K562 (cell line): ENCODE results near the gene SLC28A1. TPM values are rescaled to one million over a fixed set of nuclear protein-coding genes. Genes with fewer than 3 reads are reported as not detected.

ENCODE experiments used
- ARID3A ChIP-seq: IDR thresholded peaks from 2 replicates; pipeline ENCODE4 v1.6.1; 2012; ENCODE audit warnings: low read depth, low read length, improper control_type of control experiment, borderline replicate concordance
- ASH1L ChIP-seq: fragments of 450-650 bp; IDR thresholded peaks from 2 replicates; pipeline ENCODE4 v1.6.1; 2018; ENCODE audit warnings: borderline replicate concordance, mild to moderate bottlenecking, low read depth; ENCODE audit not compliant: partially characterized antibody
- ATF3 ChIP-seq, 2 experiments: fragments of 450-650 bp in 1 of 2; sonication (generic) in 1 of 2; formaldehyde crosslinking in 1 of 2; IDR thresholded peaks in 1 of 2; conservative IDR thresholded peaks in 1 of 2; 2 replicates each; pipeline versions ENCODE4 v1.6.1 to v1.8.1; 2016 to 2023; ENCODE audit warnings: mild to moderate bottlenecking in 2 of 2, moderate library complexity in 2 of 2, inconsistent platforms in 1 of 2, missing genetic modification reagents in 1 of 2
- CBFA2T2 ChIP-seq: fragments of 450-650 bp; conservative IDR thresholded peaks from 2 replicates; pipeline ENCODE4 v1.6.1; 2017; ENCODE audit warnings: mild to moderate bottlenecking
- CBFA2T3 ChIP-seq: fragments of 450-650 bp; IDR thresholded peaks from 2 replicates; pipeline ENCODE4 v1.6.1; 2017
- CHD4 ChIP-seq: fragments of 200-600 bp; sonication (generic); IDR thresholded peaks from 3 replicates; pipeline ENCODE4 v1.6.1; 2012; ENCODE audit warnings: low read depth, mild to moderate bottlenecking, mixed read lengths, low read length, inconsistent platforms; ENCODE audit not compliant: insufficient read depth, insufficient replicate concordance, poor library complexity, severe bottlenecking
- CSDE1 ChIP-seq, 2 experiments: fragments of 450-650 bp; IDR thresholded peaks; 2 replicates each; pipeline ENCODE4 v1.6.1; 2016; ENCODE audit warnings: mild to moderate bottlenecking in 1 of 2
- ETS1 ChIP-seq: conservative IDR thresholded peaks from 2 replicates; pipeline ENCODE4 v1.6.1; 2011; ENCODE audit warnings: low read depth, mild to moderate bottlenecking, low read length; ENCODE audit not compliant: control insufficient read depth
- HMG20B ChIP-seq: fragments of 250-450 bp; sonication (Bioruptor Pico); IDR thresholded peaks from 2 replicates; pipeline ENCODE4 v1.5.0; 2021; ENCODE audit warnings: mild to moderate bottlenecking
- KDM1A ChIP-seq, 2 experiments: fragments of 450-650 bp; IDR thresholded peaks; 2 replicates each; pipeline ENCODE4 v1.6.1; 2016; ENCODE audit warnings: mild to moderate bottlenecking in 2 of 2
- MAFF ChIP-seq: IDR thresholded peaks from 2 replicates; pipeline ENCODE4 v1.6.1; 2012; ENCODE audit warnings: low read length, improper control_type of control experiment
- MYC ChIP-seq, 2 experiments: fragments of 250-450 bp in 1 of 2; sonication (Bioruptor Pico) in 1 of 2; IDR thresholded peaks; 2 replicates each; pipeline versions ENCODE4 v1.5.1 to v1.6.1; 2012 to 2021; ENCODE audit warnings: low read depth in 2 of 2, borderline replicate concordance in 1 of 2, improper control_type of control experiment in 1 of 2, low read length in 1 of 2, mild to moderate bottlenecking in 1 of 2, moderate library complexity in 1 of 2
- NCOA2 ChIP-seq, 2 experiments: fragments of 450-650 bp; IDR thresholded peaks; 2 replicates each; pipeline ENCODE4 v1.6.1; 2018; ENCODE audit warnings: mild to moderate bottlenecking in 2 of 2, moderate library complexity in 1 of 2; ENCODE audit not compliant: partially characterized antibody in 2 of 2
- NCOR1 ChIP-seq: fragments of 450-650 bp; IDR thresholded peaks from 2 replicates; pipeline ENCODE4 v1.6.1; 2016; ENCODE audit warnings: mild to moderate bottlenecking, moderate library complexity
- RB1 ChIP-seq: fragments of 450-650 bp; IDR thresholded peaks from 2 replicates; pipeline ENCODE4 v1.6.1; 2017; ENCODE audit warnings: low read depth, mild to moderate bottlenecking
- RCOR1 ChIP-seq, 2 experiments: IDR thresholded peaks; 2 replicates each; pipeline ENCODE4 v1.6.1; 2012; ENCODE audit warnings: low read depth in 2 of 2, low read length in 2 of 2, borderline replicate concordance in 1 of 2, improper control_type of control experiment in 1 of 2
- SOX6 ChIP-seq: fragments of 450-650 bp; IDR thresholded peaks from 2 replicates; pipeline ENCODE4 v1.6.1; 2014; ENCODE audit warnings: mild to moderate bottlenecking
- TBL1XR1 ChIP-seq, 2 experiments: IDR thresholded peaks; 2 replicates each; pipeline ENCODE4 v1.6.1; 2012; ENCODE audit warnings: improper control_type of control experiment in 2 of 2, low read length in 2 of 2, mild to moderate bottlenecking in 1 of 2
- TFAP4 ChIP-seq: sonication (generic); formaldehyde crosslinking; IDR thresholded peaks from 2 replicates; pipeline ENCODE4 v1.8.0; 2022; ENCODE audit warnings: missing genetic modification reagents, mild to moderate bottlenecking, moderate library complexity, borderline replicate concordance
- TOE1 ChIP-seq, 2 experiments: fragments of 450-650 bp in 1 of 2; sonication (generic) in 1 of 2; formaldehyde crosslinking in 1 of 2; IDR thresholded peaks; 2 replicates each; pipeline versions ENCODE4 v1.7.1 to v1.8.0; 2016 to 2022; ENCODE audit warnings: borderline replicate concordance in 2 of 2, mild to moderate bottlenecking in 2 of 2, antibody characterized with exemption in 1 of 2, inconsistent platforms in 1 of 2, low read depth in 1 of 2, missing genetic modification reagents in 1 of 2, moderate library complexity in 1 of 2
- ZBTB7A ChIP-seq: IDR thresholded peaks from 2 replicates; pipeline ENCODE4 v1.6.1; 2011; ENCODE audit warnings: low read depth, mild to moderate bottlenecking, low read length, moderate library complexity, borderline replicate concordance; ENCODE audit not compliant: control insufficient read depth
- ZNF384 ChIP-seq: IDR thresholded peaks from 2 replicates; pipeline ENCODE4 v1.6.1; 2012; ENCODE audit warnings: low read depth, low read length, improper control_type of control experiment
- ZNF57 ChIP-seq: fragments of 450-650 bp; formaldehyde crosslinking; IDR thresholded peaks from 2 replicates; pipeline ENCODE4 v1.4.0; 2020; ENCODE audit warnings: mild to moderate bottlenecking, moderate library complexity
- polyA plus RNA-seq, 8 experiments: library from polyadenylated mRNA; depleted of rRNA in 4 of 8; stranded (reverse) in 5 of 8; unstranded in 3 of 8; fragments of >200 nt; fragmentation: Nextera tagmentation in 2 of 8; fragmentation: Illumina TruSeq in 1 of 8; extraction: Ambion mirVana in 2 of 8; extraction: Trizol in 1 of 8; gene quantifications; 2 replicates each; pipeline versions ENCODE4 v1.2.1 to v1.2.3, GENCODE V29; 2011 to 2014; ENCODE audit warnings: inconsistent platforms in 1 of 8, missing spikeins in 1 of 8
- total RNA-seq, 7 experiments: library from RNA; depleted of rRNA in 6 of 7; stranded (reverse); fragments of >200 nt in 6 of 7; fragmentation: Illumina TruSeq in 2 of 7; extraction: Trizol in 2 of 7; gene quantifications; 2 replicates each; pipeline versions ENCODE4 v1.2.1 to v1.2.3, GENCODE V29; 2011 to 2021; ENCODE audit warnings: low replicate concordance in 1 of 7

Gene SLC28A1
- total and polyA plus RNA-seq, 9 of the 15 experiments (the other 6 are each of a cell fraction or from before 2014, with no cell fraction given) = 0.04 TPM; not detected in 8

- no peak for TF ChIP-seq CHD4
- TF ChIP-seq MAFF = no peak; the same call in 1 of the 2 replicates
- TF ChIP-seq SOX6 = 0 out of 2 replicates have a peak, but pooled peaks have one; percentile 31
- peak; percentile 92 for TF ChIP-seq CBFA2T3
- no peak for TF ChIP-seq NCOA2 (IDR thresholded peaks at IDR 0.05; ENCODE audit: partially characterized antibody in 2 of 2)
- peak; percentile 91 for TF ChIP-seq ATF3 (IDR thresholded peaks at IDR 0.05)
- TF ChIP-seq ATF3 (CRISPR knock-in tag; conservative IDR thresholded peaks at IDR 0.05) = peak; percentile 76; the same call in 1 of the 2 replicates
- no peak for TF ChIP-seq TBL1XR1 (IDR thresholded peaks at IDR 0.05; ENCODE audit: low read length in 2 of 2)
- peak in 1 of 2 experiments; percentile 54; a peak in 1 of 4 replicates for TF ChIP-seq RCOR1 (IDR thresholded peaks at IDR 0.05; ENCODE audit: borderline replicate concordance in 1 of 2, low read depth in 2 of 2, low read length in 2 of 2)
- peak; percentile 72; the same call in 1 of the 2 replicates for TF ChIP-seq ZBTB7A
- TF ChIP-seq CSDE1 (IDR thresholded peaks at IDR 0.05) = no peak
- TF ChIP-seq RB1 = no peak
- TF ChIP-seq ETS1 = peak; percentile 49; the same call in 1 of the 2 replicates
- peak; percentile 94 for TF ChIP-seq ZNF384
- no peak for TF ChIP-seq HMG20B (CRISPR knock-in tag)
- TF ChIP-seq ASH1L = no peak
- TF ChIP-seq ARID3A = peak; percentile 55; the same call in 1 of the 2 replicates
- no peak for TF ChIP-seq TOE1 (IDR thresholded peaks at IDR 0.05; ENCODE audit: borderline replicate concordance)
- TF ChIP-seq TOE1 (CRISPR knock-in tag; IDR thresholded peaks at IDR 0.05; ENCODE audit: borderline replicate concordance, low read depth) = no peak
- TF ChIP-seq KDM1A (IDR thresholded peaks at IDR 0.05) = peak; percentile 49 to 68; a peak in 2 of 4 replicates
- TF ChIP-seq ZNF57 (CRISPR knock-in tag) = no peak
- peak; percentile 35; the same call in 1 of the 2 replicates for TF ChIP-seq MYC (IDR thresholded peaks at IDR 0.05; ENCODE audit: low read depth, low read length)
- TF ChIP-seq MYC (CRISPR knock-in tag; IDR thresholded peaks at IDR 0.05; ENCODE audit: borderline replicate concordance, low read depth) = no peak
- TF ChIP-seq CBFA2T2 = peak; percentile 84
- peak; percentile 62 for TF ChIP-seq NCOR1
- no peak for TF ChIP-seq TFAP4 (CRISPR knock-in tag)
Measured at GRCh38 chr15:84961114-84961452, 76.6 kb downstream of the SLC28A1 start (continued).
